ENCODE results near the gene RGSL1. TPM values are rescaled to one million over a fixed set of nuclear protein-coding genes. Genes with fewer than 3 reads are reported as not detected.
A peak's percentile ranks its signal among the peaks of the same experiment; 100 is the strongest.

The RGSL1 gene
- total and polyA plus RNA-seq, 12 donors, result not detected

DNA sequence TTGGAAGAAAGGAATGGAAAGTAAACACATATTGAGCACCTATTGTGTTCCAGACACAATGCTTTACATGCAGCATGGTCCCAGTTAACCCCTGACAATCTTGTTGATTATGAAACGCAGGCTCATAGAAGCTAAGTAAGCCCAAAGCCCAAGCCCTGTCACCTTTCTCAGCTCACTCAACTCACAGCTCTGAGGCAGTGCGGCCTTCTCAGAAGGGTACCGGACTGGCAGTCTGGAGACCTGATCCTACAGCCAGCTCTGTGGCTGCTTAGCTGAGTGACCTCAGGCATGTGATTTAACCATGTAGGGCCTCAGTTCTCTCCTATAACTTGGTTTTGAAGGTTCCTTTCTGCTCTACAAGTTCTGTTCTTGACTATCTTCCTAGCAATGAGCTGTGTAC lies 139.6 kb downstream of the RGSL1 start:
- intact Hi-C loops (cut with DNase I), result loop anchor here in 1 of 10 donors (5.0 kb wide), 1 partner anchor 142 kb away; no protein-coding TSS in a partner anchor
- H3K9me3 ChIP-seq, result no peaks in the 10 kb centered on the region
- H3K4me3 ChIP-seq, result peak overlapping the region in 6 of 10 donors; percentile 59 to 84 (median 68)
- H3K36me3 ChIP-seq, result peaks cover 0 to 8% (median 0%) of the 10 kb centered on the region in 9 donors
- TF ChIP-seq, protein P1, sequence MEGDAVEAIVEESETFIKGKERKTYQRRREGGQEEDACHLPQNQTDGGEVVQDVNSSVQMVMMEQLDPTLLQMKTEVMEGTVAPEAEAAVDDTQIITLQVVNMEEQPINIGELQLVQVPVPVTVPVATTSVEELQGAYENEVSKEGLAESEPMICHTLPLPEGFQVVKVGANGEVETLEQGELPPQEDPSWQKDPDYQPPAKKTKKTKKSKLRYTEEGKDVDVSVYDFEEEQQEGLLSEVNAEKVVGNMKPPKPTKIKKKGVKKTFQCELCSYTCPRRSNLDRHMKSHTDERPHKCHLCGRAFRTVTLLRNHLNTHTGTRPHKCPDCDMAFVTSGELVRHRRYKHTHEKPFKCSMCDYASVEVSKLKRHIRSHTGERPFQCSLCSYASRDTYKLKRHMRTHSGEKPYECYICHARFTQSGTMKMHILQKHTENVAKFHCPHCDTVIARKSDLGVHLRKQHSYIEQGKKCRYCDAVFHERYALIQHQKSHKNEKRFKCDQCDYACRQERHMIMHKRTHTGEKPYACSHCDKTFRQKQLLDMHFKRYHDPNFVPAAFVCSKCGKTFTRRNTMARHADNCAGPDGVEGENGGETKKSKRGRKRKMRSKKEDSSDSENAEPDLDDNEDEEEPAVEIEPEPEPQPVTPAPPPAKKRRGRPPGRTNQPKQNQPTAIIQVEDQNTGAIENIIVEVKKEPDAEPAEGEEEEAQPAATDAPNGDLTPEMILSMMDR (IDR thresholded peaks at IDR 0.05), result no peak
- H3K27me3 ChIP-seq, result no peaks in the 10 kb centered on the region
- no peak for DNase-seq
- 81 to 91% methylated on average over 3 of the region's 3 CpGs for WGBS, 2 donors
- peak overlapping the region in 7 of 10 donors; percentile 83 to 99 (median 90) for H3K27ac ChIP-seq
- ATAC-seq, result peak in 1 of 8 donors; percentile 13
- peaks cover 4 to 42% (median 18%) of the 10 kb centered on the region in 9 donors for H3K4me1 ChIP-seq

DNA sequence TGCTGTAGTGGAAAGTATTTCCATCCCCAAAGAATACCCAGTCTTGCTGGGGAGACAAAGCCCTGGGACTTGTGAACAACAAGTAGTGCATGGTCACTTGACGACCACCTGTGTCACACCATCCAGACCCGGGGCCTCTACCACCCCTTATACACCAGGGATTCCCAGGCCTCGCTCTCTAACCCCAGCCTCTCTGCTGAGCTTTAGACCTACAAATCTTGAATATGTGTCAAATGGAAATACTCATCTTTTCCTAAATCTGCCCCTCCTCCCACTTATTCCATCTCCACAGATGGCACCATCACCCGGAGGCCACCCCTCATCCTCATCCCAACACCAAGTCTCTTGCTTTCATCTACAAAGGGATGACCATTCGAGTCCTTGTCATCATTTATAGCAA lies 140.0 kb downstream of the RGSL1 start:
- ATAC-seq, result no peak
- H3K9me3 ChIP-seq, result no peaks in the 10 kb centered on the region
- no peak overlapping the region for H3K4me3 ChIP-seq
- 94 to 97% methylated on average over 5 of the region's 5 CpGs for WGBS, 2 donors
- H3K27me3 ChIP-seq, result no peaks in the 10 kb centered on the region
- peak overlapping the region in 1 of 10 donors; percentile 86 for H3K27ac ChIP-seq
- H3K36me3 ChIP-seq, result peaks cover 0 to 8% (median 0%) of the 10 kb centered on the region in 9 donors
- TF ChIP-seq, protein P1 (IDR thresholded peaks at IDR 0.05), result no peak
- DNase-seq, result no peak
- peaks cover 0 to 38% (median 14%) of the 10 kb centered on the region in 9 donors for H3K4me1 ChIP-seq
- intact Hi-C loops (cut with DNase I), result loop anchor here in 8 of 10 donors (5.0 to 10.0 kb wide), 3 partner anchors 143 to 505 kb away; no protein-coding TSS in a partner anchor

DNA sequence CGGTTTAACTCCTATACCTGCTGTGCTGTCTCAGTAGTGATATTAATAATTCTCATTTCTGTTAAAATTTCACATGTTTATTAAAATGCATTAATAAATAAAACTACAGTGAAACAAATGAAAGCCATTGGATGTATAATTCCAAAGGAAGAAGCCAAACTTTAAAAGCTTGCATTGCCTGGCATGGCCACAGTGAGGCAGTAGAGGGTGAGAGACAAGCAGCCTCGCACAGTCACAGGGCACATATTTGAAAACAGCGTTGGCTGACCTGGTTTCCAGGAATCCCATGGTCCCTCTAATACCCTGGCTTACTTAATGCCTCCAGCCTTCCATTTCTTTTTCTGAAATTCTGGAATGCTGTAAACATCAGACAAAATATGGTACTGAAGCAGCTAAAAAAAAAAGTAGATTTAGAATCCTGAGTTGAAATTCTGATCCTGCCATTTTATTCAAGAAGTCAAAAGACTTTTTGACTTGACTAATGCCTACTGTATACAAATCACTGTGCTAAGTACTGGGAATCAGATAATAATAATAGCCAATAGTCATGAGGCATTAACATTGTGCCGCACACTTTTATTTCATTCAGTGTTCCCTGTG lies 145.8 kb downstream of the RGSL1 start:
- peak; percentile 54 to 77 (median 72) for ATAC-seq
- Histone ChIP-seq H3K27me3 (no peaks in the 10 kb centered on the region), H3K4me1 (peaks cover 0 to 41% (median 7%) of the 10 kb centered on the region in 9 donors), H3K4me3 (no peak overlapping the region), H3K36me3 (peaks cover 0 to 22% (median 0%) of the 10 kb centered on the region in 9 donors), H3K9me3 (no peaks in the 10 kb centered on the region), H3K27ac (no peak overlapping the region)
- WGBS, 2 donors, result 32 to 39% methylated on average over 4 of the region's 4 CpGs
- TF ChIP-seq, protein P1 (IDR thresholded peaks at IDR 0.05), result peak; percentile 63 to 92 (median 90)
- intact Hi-C loops (cut with DNase I), result loop anchor here (5.0 to 10.0 kb wide), 4 partner anchors 148 to 513 kb away; no protein-coding TSS in a partner anchor
- peak; percentile 48 to 72 for DNase-seq

DNA sequence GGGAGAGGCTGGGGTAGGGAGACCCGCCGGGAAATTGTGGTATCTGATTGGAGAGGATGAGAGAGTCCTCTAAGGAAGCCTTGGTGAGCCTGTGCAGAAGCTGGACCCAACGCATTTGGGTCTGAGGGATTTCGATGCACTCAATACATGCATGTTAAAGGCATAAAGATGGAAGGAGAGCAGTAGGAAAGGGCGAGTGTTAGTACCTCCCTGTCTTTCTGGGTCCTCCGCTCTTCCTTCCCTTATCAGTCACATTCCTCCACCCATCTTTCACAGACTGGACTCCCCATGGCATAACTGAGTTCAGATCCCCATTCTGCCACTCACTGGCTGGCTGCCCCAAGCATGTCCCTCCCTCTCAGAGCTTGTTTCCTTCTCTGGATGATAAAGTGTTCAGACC lies 147.0 kb downstream of the RGSL1 start:
- 87 to 91% methylated on average over 6 of the region's 6 CpGs for WGBS, 2 donors
- intact Hi-C loops (cut with DNase I), result loop anchor here (5.0 to 10.0 kb wide), 4 partner anchors 150 to 515 kb away; no protein-coding TSS in a partner anchor
- Histone ChIP-seq H3K27ac (no peak overlapping the region), H3K9me3 (no peaks in the 10 kb centered on the region), H3K36me3 (peaks cover 0 to 31% (median 0%) of the 10 kb centered on the region in 9 donors), H3K27me3 (no peaks in the 10 kb centered on the region), H3K4me1 (peaks cover 0 to 53% (median 19%) of the 10 kb centered on the region in 9 donors), H3K4me3 (no peak overlapping the region)
- DNase-seq (no peak), ATAC-seq (no peak)
- TF ChIP-seq, protein P1 (IDR thresholded peaks at IDR 0.05), result no peak
